Endothelial cell of umbilical vein (primary cell): ENCODE results near the gene SORCS1. TPM values are rescaled to one million over a fixed set of nuclear protein-coding genes. Genes with fewer than 3 reads are reported as not detected.

Experiments
- Bru-seq: library from RNA; stranded (reverse); fragments of 400-500 nt; gene quantifications from one replicate; lab custom pipeline; 2021; lab: Mats Ljungman, UMichigan
- BruChase-seq, 2 experiments: library from RNA; stranded (reverse); fragments of 400-500 nt; gene quantifications; one replicate each; lab custom pipeline; 2021; lab: Mats Ljungman, UMichigan
- BruUV-seq: library from RNA; stranded (reverse); fragments of 400-500 nt; replicated peaks from 2 replicates; lab custom pipeline; 2021; lab: Mats Ljungman, UMichigan
- CTCF ChIA-PET: fragments of 300-600, 350-600 bp; sonication (Branson Sonifier 250); formaldehyde crosslinking; loops from one replicate; lab custom pipeline; 2021; ENCODE audit warnings: antibody characterized with exemption, inconsistent platforms; lab: Charles Lee
- POLR2A ChIA-PET: fragments of 300-600, 350-600 bp; sonication (Branson Sonifier 250); formaldehyde crosslinking; loops from one replicate; lab custom pipeline; 2021; ENCODE audit warnings: antibody characterized with exemption, inconsistent platforms; lab: Charles Lee
- DNase-seq: peaks from one replicate; pipeline ENCODE4 v3.0.0-alpha.2; 2011; ENCODE audit warnings: low read depth, low spot score
- FAIRE-seq: peaks from 2 replicates; lab custom pipeline; 2011; peaks lifted over from hg19 to GRCh38; lab: Jason Lieb, UNC
- H2AFZ ChIP-seq: 2 replicates; pipeline ENCODE4 v1.6.0; 2012; ENCODE audit warnings: low read depth, low read length, control low read depth, inconsistent platforms
- H3K27ac ChIP-seq: 2 replicates; pipeline ENCODE4 v1.5.1; 2011; ENCODE audit warnings: low read depth, mild to moderate bottlenecking, control low read depth, low read length, moderate library complexity; ENCODE audit not compliant: insufficient read depth
- H3K27me3 ChIP-seq, 2 experiments: 2 replicates each; pipeline versions ENCODE4 v1.6.0 to v1.6.1; 2011; ENCODE audit warnings: low read length in 2 of 2, mixed read lengths in 1 of 2; ENCODE audit not compliant: control insufficient read depth in 2 of 2, insufficient read depth in 2 of 2
- H3K36me3 ChIP-seq, 2 experiments: 2 replicates in 1 of 2; 3 replicates in 1 of 2; pipeline ENCODE4 v1.5.1; 2011; ENCODE audit warnings: low read length in 2 of 2, mild to moderate bottlenecking in 1 of 2, moderate library complexity in 1 of 2; ENCODE audit not compliant: control insufficient read depth in 2 of 2, insufficient read depth in 2 of 2; ENCODE audit errors: extremely low read depth in 1 of 2
- H3K4me1 ChIP-seq: 3 replicates; pipeline ENCODE4 v1.5.1; 2011; ENCODE audit warnings: mild to moderate bottlenecking, low read length; ENCODE audit not compliant: control insufficient read depth, insufficient read depth; ENCODE audit errors: extremely low read depth
- H3K4me2 ChIP-seq: 2 replicates; pipeline ENCODE4 v1.6.1; 2011; ENCODE audit warnings: low read length, control low read depth, mixed read lengths; ENCODE audit not compliant: insufficient read depth
- H3K4me3 ChIP-seq, 3 experiments: fragments of 200-600 bp in 1 of 3; sonication (generic), shearing (Covaris generic) in 1 of 3; replicated peaks in 1 of 3; 2 replicates each; pipeline ENCODE4 v1.5.1; 2011 to 2016; ENCODE audit warnings: control low read depth in 3 of 3, low read length in 3 of 3, mild to moderate bottlenecking in 2 of 3, inconsistent platforms in 1 of 3, low read depth in 1 of 3, moderate library complexity in 1 of 3; ENCODE audit not compliant: insufficient read depth in 1 of 3
- H3K79me2 ChIP-seq: 2 replicates; pipeline ENCODE4 v1.6.0; 2012; ENCODE audit warnings: low read length, inconsistent platforms; ENCODE audit not compliant: control insufficient read depth, insufficient read depth
- H3K9ac ChIP-seq: replicated peaks from 2 replicates; pipeline ENCODE3; 2011; ENCODE audit warnings: low read length, control low read depth; ENCODE audit not compliant: insufficient read depth; ENCODE audit errors: extremely low read depth
- H3K9me1 ChIP-seq: replicated peaks from 3 replicates; pipeline ENCODE4 v1.6.0; 2011; ENCODE audit warnings: mild to moderate bottlenecking, low read length; ENCODE audit not compliant: control insufficient read depth, insufficient read depth; ENCODE audit errors: extremely low read depth
- H3K9me3 ChIP-seq: replicated peaks from 2 replicates; pipeline ENCODE4 v1.5.1; 2012; ENCODE audit warnings: low read length, inconsistent platforms; ENCODE audit not compliant: control insufficient read depth, insufficient read depth
- H4K20me1 ChIP-seq: replicated peaks from 2 replicates; pipeline ENCODE3; 2011; ENCODE audit warnings: mild to moderate bottlenecking, low read length; ENCODE audit not compliant: control insufficient read depth, insufficient read depth; ENCODE audit errors: extremely low read depth
- EZH2 ChIP-seq: IDR thresholded peaks from 2 replicates; pipeline ENCODE4 v1.6.1; 2012; ENCODE audit warnings: borderline replicate concordance, low read depth, mild to moderate bottlenecking, moderate library complexity, low read length, inconsistent platforms; ENCODE audit not compliant: severe bottlenecking
- FOS ChIP-seq: IDR thresholded peaks from 2 replicates; pipeline ENCODE4 v1.6.1; 2011; ENCODE audit warnings: mild to moderate bottlenecking, low read length, moderate library complexity, borderline replicate concordance; ENCODE audit not compliant: insufficient read depth
- GATA2 ChIP-seq: IDR thresholded peaks from 2 replicates; pipeline ENCODE4 v1.7.0; 2011; ENCODE audit warnings: low read depth, mild to moderate bottlenecking, moderate library complexity, mixed read lengths, low read length; ENCODE audit not compliant: insufficient read length, insufficient read depth
- JUN ChIP-seq: IDR thresholded peaks from 2 replicates; pipeline ENCODE4 v1.6.1; 2011; ENCODE audit warnings: borderline replicate concordance, low read depth; ENCODE audit not compliant: insufficient read length, insufficient read depth
- MYC ChIP-seq: IDR thresholded peaks from one replicate; pipeline ENCODE4 v1.6.1; 2011; ENCODE audit warnings: mild to moderate bottlenecking, low read depth, low read length
- POLR2A ChIP-seq: IDR thresholded peaks from 2 replicates; pipeline ENCODE4 v1.6.1; 2012; ENCODE audit warnings: low read depth, mild to moderate bottlenecking, control low read depth, low read length
- POLR2AphosphoS5 ChIP-seq: IDR thresholded peaks from 2 replicates; pipeline ENCODE4 v1.6.1; 2012; ENCODE audit warnings: low read depth, mild to moderate bottlenecking, control low read depth, low read length, moderate library complexity; ENCODE audit not compliant: insufficient read depth
- dilution Hi-C: fragments of 300-500 bp; cut with MboI; formaldehyde crosslinking; loops from one replicate; pipeline ENCODE4 v1.15.0; 2019; ENCODE audit warnings: low sequenced_read_pairs; ENCODE audit not compliant: extremely low pct_ligation_motif_present
- intact Hi-C: fragments of 100-400 bp; cut with micrococcal nuclease; formaldehyde crosslinking; loops from one replicate; pipeline ENCODE4 v1.10.0; 2022
- long read RNA-seq: library from polyadenylated mRNA; stranded (forward); transcript quantifications from one replicate; pipeline ENCODE4 v2.0.0, GENCODE V29; 2021
- polyA minus RNA-seq, 3 experiments: library from RNA; depleted of rRNA, polyadenylated mRNA; stranded (reverse); fragments of >200 nt; gene quantifications; 1 replicate in 1 of 3; 2 replicates in 2 of 3; pipeline ENCODE4 v1.2.3, GENCODE V29; 2011
- polyA plus RNA-seq, 4 experiments: library from polyadenylated mRNA; depleted of rRNA in 3 of 4; stranded (reverse) in 3 of 4; unstranded in 1 of 4; fragments of >200 nt; gene quantifications; 2 replicates each; pipeline versions ENCODE4 v1.2.1 to v1.2.3, GENCODE V29; 2011 to 2012; ENCODE audit warnings: missing spikeins in 1 of 4
- total RNA-seq: library from RNA; stranded (reverse); gene quantifications from 2 replicates; pipeline ENCODE4 v1.2.3, GENCODE V29; 2021
- TF ChIP-seq, protein P1 (sequence below), 2 donors: IDR thresholded peaks; 1 replicate in 1 of 2; 2 replicates in 1 of 2; pipeline ENCODE4 v1.5.1; 2011; ENCODE audit warnings: low read length in 2 of 2, mild to moderate bottlenecking in 2 of 2, moderate library complexity in 2 of 2, control low read depth in 1 of 2, inconsistent platforms in 1 of 2, low read depth in 1 of 2; ENCODE audit not compliant: insufficient read depth in 1 of 2; ENCODE audit errors: extremely low read depth in 1 of 2
- TF ChIP-seq, protein P2 (sequence below): IDR thresholded peaks from 2 replicates; pipeline ENCODE4 v1.6.1; 2011; ENCODE audit not compliant: insufficient read depth, insufficient read length

Gene SORCS1
- total RNA-seq, result not detected in 2 replicates
- not detected in 2 replicates for polyA plus RNA-seq
- polyA plus RNA-seq (2011; cell fraction: cytosol; rRNA removed), result not detected in 2 replicates
- not detected in 2 replicates for polyA plus RNA-seq (2011; cell fraction: nucleus; rRNA removed)
- not detected in 2 replicates for polyA plus RNA-seq (2012)
- 0.34 TPM in 1 of 2 replicates, not detected in the other for polyA minus RNA-seq
- not detected for polyA minus RNA-seq (2011; cell fraction: cytosol; rRNA and poly(A)+ RNA removed)
- not detected in 2 replicates for polyA minus RNA-seq (2011; cell fraction: nucleus; rRNA and poly(A)+ RNA removed)
- Bru-seq, nascent RNA, result not detected
- not detected for BruChase-seq, experiment 1, labeled RNA remaining after a 6-hour chase
- not detected for BruChase-seq, experiment 2, labeled RNA remaining after a 2-hour chase
- long read RNA-seq, result 0 reads

DNA sequence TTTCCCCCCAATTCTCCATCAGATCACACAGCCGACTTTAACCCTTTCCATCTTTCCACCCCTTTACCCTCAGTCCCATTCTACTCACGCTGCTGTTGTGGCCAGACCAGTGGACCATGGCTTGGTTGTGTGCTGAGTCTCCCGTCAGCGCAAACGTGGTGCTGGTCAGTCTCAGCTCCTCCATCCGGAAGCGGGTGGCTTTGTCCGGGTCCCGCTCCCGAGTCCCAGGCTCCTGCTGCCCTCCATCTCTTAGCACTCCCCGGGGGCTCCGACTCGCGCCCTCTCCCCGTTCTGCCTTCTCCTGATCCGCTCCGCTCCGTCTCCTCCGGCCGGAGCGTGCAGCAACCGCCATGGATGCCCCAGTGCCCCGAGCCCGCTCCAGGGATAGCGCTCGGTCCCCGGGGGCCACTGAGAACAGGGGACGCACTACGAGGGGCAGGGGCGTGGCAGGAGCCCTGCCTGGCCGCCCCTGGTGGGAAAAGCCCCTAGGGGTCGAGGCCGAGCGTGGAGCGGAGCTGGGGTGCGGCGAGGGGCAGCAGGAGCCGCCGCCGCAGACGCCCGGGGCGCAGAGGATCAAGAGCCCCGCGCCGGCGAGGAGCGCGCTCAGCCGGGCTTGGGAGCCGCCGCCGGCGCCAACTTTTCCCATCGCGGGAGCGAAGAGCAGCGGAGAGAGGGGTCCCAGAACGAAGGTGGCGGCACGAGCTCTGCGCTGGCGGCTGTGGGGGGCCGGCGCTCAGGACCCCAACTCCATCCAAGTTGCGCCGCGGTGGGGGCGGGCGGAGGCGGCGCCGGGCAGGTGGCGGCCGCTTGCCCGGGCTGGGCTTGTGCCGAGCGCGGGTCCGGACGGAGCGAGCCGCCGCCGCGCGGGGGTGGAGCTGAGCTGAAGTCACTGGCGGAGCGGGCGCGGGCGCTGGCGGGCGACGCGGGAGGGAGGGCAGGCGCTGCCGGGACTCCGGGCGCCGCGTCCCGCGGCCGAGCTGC is at the start of gene SORCS1:
Gene SORCS1 (minus strand): TSS at position 826 of the 981 bp plus-strand sequence.
- Histone ChIP-seq H3K4me2 (no peak within 1 kb of the TSS), H2AFZ (no peak within 1 kb of the TSS), H3K27ac (no peak within 1 kb of the TSS), H3K9me3 (peaks cover 1% of the 10 kb centered on the region), H3K27me3 (no peaks in the 10 kb centered on the region), H3K79me2 (no peaks in the 10 kb centered on the region), H3K4me1 (no peaks in the 10 kb centered on the region), H3K9ac (no peak within 1 kb of the TSS), H4K20me1 (no peaks in the 10 kb centered on the region), H3K36me3 (no peaks in the 10 kb centered on the region), H3K4me3 (no peak within 1 kb of the TSS), H3K9me1 (no peaks in the 10 kb centered on the region)
- POLR2A ChIA-PET, result no interaction called here
- no peak for DNase-seq
- CTCF ChIA-PET, result no interaction called here
- intact Hi-C loops (no loop called here), dilution Hi-C loops (no loop called here)
- no peak for FAIRE-seq
- BruUV-seq, result no TSS peak
- TF ChIP-seq EZH2, result no peak

DNA sequence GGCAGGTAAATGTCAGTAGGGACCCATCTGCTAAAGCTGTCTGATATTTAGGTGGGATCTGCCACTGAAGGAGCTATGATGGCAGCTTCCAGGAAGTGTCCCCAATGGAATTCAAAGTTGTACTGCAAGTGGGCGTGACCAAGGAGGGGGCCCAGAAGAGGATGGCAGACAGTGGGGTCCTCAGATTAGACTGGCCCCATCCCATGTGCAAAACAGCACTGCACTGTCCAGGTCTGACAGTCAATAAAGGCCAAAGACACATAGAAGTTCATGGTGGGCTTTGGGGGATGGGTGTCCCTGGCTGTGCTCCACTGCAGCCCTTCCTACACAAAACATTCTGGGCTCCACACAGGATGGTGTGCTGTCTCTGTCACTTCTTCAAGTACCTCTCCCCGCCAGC is 49.8 kb upstream of the SORCS1 start:
- Histone ChIP-seq H3K4me1 (no peaks in the 10 kb centered on the region), H2AFZ (no peak overlapping the region), H3K79me2 (no peaks in the 10 kb centered on the region), H3K9me3 (peaks cover 4% of the 10 kb centered on the region), H3K9ac (no peak overlapping the region), H3K4me2 (no peak overlapping the region), H3K27ac (no peak overlapping the region), H3K27me3 (no peaks in the 10 kb centered on the region), H3K4me3 (no peak overlapping the region), H3K9me1 (no peaks in the 10 kb centered on the region), H4K20me1 (no peaks in the 10 kb centered on the region), H3K36me3 (no peaks in the 10 kb centered on the region)
- POLR2A ChIA-PET, result no interaction called here
- DNase-seq (no peak), FAIRE-seq (no peak)
- dilution Hi-C loops (no loop called here), intact Hi-C loops (no loop called here)
- no TSS peak for BruUV-seq
- CTCF ChIA-PET, result no interaction called here
- TF ChIP-seq POLR2AphosphoS5 (no peak), MYC (no peak), POLR2A (no peak), JUN (no peak), GATA2 (no peak), EZH2 (no peak), FOS (no peak)
- TF ChIP-seq, protein P1, sequence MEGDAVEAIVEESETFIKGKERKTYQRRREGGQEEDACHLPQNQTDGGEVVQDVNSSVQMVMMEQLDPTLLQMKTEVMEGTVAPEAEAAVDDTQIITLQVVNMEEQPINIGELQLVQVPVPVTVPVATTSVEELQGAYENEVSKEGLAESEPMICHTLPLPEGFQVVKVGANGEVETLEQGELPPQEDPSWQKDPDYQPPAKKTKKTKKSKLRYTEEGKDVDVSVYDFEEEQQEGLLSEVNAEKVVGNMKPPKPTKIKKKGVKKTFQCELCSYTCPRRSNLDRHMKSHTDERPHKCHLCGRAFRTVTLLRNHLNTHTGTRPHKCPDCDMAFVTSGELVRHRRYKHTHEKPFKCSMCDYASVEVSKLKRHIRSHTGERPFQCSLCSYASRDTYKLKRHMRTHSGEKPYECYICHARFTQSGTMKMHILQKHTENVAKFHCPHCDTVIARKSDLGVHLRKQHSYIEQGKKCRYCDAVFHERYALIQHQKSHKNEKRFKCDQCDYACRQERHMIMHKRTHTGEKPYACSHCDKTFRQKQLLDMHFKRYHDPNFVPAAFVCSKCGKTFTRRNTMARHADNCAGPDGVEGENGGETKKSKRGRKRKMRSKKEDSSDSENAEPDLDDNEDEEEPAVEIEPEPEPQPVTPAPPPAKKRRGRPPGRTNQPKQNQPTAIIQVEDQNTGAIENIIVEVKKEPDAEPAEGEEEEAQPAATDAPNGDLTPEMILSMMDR (IDR thresholded peaks at IDR 0.05; ENCODE audit: extremely low read depth in 1 of 2, insufficient read depth in 1 of 2, low read depth in 1 of 2, low read length in 2 of 2), result no peak
- TF ChIP-seq, protein P2, sequence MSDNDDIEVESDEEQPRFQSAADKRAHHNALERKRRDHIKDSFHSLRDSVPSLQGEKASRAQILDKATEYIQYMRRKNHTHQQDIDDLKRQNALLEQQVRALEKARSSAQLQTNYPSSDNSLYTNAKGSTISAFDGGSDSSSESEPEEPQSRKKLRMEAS, result no peak
